LNCAP (cell line): ENCODE data around the gene NUAK1.
A peak's percentile ranks its signal among the peaks of the same experiment; 100 is the strongest.

ENCODE experiments used
- TF ChIP-seq, protein P1 (sequence below): fragments of 450-650 bp; IDR thresholded peaks from 2 replicates; pipeline ENCODE4 v1.5.1; 2017; ENCODE audit warnings: mild to moderate bottlenecking

The NUAK1 gene

GRCh38 chr12:106138357-106138632 lies 459 bp downstream of the NUAK1 start:
- TF ChIP-seq, protein P1, sequence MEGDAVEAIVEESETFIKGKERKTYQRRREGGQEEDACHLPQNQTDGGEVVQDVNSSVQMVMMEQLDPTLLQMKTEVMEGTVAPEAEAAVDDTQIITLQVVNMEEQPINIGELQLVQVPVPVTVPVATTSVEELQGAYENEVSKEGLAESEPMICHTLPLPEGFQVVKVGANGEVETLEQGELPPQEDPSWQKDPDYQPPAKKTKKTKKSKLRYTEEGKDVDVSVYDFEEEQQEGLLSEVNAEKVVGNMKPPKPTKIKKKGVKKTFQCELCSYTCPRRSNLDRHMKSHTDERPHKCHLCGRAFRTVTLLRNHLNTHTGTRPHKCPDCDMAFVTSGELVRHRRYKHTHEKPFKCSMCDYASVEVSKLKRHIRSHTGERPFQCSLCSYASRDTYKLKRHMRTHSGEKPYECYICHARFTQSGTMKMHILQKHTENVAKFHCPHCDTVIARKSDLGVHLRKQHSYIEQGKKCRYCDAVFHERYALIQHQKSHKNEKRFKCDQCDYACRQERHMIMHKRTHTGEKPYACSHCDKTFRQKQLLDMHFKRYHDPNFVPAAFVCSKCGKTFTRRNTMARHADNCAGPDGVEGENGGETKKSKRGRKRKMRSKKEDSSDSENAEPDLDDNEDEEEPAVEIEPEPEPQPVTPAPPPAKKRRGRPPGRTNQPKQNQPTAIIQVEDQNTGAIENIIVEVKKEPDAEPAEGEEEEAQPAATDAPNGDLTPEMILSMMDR, result no peak

DNA sequence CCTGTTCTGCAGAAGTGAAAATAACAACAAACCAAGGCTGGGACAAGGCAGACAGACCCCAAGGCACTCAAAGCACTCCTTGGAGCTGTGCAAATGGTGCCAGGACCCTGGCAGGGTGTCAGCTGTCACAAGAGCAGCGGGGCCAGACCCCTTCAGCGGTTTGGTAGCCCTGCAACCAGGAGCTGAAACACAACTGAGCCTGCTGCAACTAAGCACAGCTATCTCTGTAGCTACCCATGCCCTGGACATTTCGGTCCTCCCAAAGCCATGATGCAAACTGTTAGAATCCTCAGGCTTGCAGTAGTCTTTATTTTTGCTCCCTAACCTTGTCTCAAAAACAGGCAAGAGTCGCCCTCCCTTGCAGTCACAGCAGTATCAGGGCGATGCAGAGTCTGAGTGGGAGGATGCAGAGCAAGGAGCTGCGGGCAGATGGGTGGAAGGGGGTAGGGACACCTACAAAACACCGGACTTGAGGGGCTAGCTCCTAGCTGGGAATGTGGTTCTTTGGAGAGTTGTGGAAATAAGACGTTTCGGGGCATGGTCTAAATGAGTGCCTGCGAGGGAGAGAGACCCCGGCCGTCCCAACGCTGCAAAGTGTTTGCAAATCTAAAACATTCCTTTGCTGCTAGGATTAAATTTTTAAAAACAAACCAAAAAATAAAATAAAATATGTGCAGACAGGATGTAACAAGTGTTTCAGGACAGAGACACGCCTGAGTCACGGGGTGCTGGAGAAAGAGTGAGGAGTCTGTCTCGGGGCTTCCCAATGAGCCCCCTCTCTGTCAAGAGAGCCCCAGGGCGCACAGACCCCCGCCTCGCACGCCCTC lies 1.0 kb downstream of the NUAK1 start:
- TF ChIP-seq, protein P1, result no peak

DNA sequence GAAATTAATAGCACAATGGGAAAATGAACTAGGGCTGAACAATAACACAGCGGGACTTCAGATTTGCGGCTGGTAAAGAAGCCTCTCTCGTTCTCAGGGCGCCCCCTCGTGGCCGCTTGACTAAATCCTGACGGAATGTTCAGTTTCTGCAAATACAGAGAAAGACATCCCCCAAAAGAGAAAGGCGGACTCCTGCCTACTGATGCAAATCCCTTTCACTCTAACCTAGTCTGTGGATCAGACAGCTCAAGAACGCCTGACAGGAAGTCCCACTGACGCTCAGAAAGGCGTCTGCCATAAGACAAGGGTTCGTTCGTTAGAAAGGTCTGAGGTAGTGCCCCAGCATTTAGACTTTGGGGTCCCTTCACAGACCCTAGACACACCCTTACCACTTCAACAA lies 2.5 kb downstream of the NUAK1 start:
- TF ChIP-seq, protein P1, result peak; percentile 70

GRCh38 chr12:106135781-106136180 lies 3.0 kb downstream of the NUAK1 start:
- TF ChIP-seq, protein P1, result no peak

GRCh38 chr12:106135075-106135474 lies 3.7 kb downstream of the NUAK1 start:
- TF ChIP-seq, protein P1, result no peak

- TF ChIP-seq, protein P1, result no peak
These were observed 4.3 kb downstream of the NUAK1 start for GRCh38 chr12:106134294-106134949.

DNA sequence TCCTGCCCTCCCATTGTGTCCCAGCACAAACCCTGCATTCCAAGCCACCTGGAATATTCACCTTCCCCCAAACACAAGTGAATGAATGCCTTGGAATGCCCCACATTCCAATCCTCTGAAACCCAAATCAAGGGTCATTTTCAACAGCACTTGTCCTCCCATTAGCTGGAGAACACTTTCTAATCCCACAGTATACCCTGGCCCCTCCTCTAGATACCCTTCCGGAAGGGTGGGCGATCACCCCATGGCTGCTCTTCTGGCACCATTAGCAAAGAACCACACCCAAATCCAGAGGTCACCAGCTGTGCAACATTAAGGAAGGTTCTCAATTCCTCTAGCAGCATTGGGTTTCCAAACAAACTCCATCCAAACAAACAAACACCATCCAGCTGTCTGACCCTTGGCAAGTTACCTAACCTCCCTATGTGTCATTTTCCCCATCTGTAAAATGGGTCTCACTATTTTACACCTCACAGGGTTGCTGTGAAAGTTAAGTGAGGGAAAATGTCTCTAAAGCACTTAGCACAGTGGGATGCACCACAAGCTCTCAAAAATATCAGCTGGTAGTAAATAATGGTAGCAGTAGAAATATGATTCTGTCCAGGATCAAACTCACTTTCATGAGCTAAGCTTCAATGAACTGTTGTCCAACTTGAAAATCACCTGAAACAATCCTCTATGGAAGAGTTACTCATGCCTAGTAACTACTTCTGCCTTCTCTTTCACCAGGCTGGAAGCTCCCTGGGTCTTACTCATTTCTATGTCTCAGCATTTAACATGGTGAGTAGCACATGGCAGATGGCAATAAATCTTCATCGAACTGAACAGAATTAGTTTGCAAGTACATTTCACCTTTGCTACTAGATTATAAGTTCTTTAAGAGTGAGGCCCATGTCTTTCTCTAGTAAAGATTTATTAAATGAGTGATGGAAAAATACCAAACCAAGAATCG lies 5.3 kb downstream of the NUAK1 start:
- TF ChIP-seq, protein P1, result no peak
